ENCODE data around the gene TMEM165. TPM values are rescaled to one million over a fixed set of nuclear protein-coding genes. Genes with fewer than 3 reads are reported as not detected.

The TMEM165 gene
- polyA plus RNA-seq, 1 donor (not counting 4 experiments of a cell fraction or from before 2014, with no cell fraction given), result 132 TPM

- Histone ChIP-seq H3K36me3 (ENCODE audit: control insufficient read depth in 2 of 2, extremely low read depth in 1 of 2, insufficient read depth in 2 of 2, low read length in 2 of 2) (peaks cover 6 to 16% of the 10 kb centered on the region in 2 experiments), H3K9me3 (ENCODE audit: control insufficient read depth, low read depth, low read length) (no peaks in the 10 kb centered on the region), H4K20me1 (ENCODE audit: control insufficient read depth, extremely low read depth, insufficient read depth, low read length) (peaks cover 28% of the 10 kb centered on the region), H3K27ac (ENCODE audit: control insufficient read depth, insufficient read depth, low read length) (peak overlapping the region; percentile 90), H3K27me3 (ENCODE audit: control insufficient read depth, extremely low read depth, insufficient read depth, low read length) (no peaks in the 10 kb centered on the region), H3K9ac (ENCODE audit: control insufficient read depth, extremely low read depth, insufficient read depth, low read length) (peak overlapping the region; percentile 88), H3K9me1 (ENCODE audit: control insufficient read depth, extremely low read depth, insufficient read depth, low read length) (no peaks in the 10 kb centered on the region), H3K4me2 (ENCODE audit: control insufficient read depth, extremely low read depth, insufficient read depth, low read depth, low read length) (peak overlapping the region; percentile 99), H3K4me3 (ENCODE audit: control insufficient read depth in 2 of 3, extremely low read depth in 1 of 3, insufficient read depth in 2 of 3, low read depth in 1 of 3, low read length in 3 of 3) (peak overlapping the region; percentile 83 to 97 (median 88)), H3K4me1 (ENCODE audit: control insufficient read depth, extremely low read depth, insufficient read depth, low read length) (peaks cover 21% of the 10 kb centered on the region), H2AFZ (ENCODE audit: control insufficient read depth, low read length) (no peak overlapping the region), H3K79me2 (ENCODE audit: control insufficient read depth, insufficient read depth, low read length) (peaks cover 61% of the 10 kb centered on the region)
- dilution Hi-C loops (cut with MboI; ENCODE audit: extremely low pct_ligation_motif_present, low sequenced_read_pairs), result no loop called here
- no peak for DNase-seq (ENCODE audit: low read depth, low spot score)
- FAIRE-seq, result no peak
- TF ChIP-seq EZH2 (IDR thresholded peaks at IDR 0.05; ENCODE audit: low read length), result no peak
- TF ChIP-seq CTCF (optimal IDR thresholded peaks at IDR 0.05 in 1 of 3, IDR thresholded peaks at IDR 0.05 in 1 of 3, conservative IDR thresholded peaks at IDR 0.05 in 1 of 3; ENCODE audit: extremely low read depth in 1 of 3, insufficient read depth in 2 of 3, low read length in 3 of 3), result no peak
Measured at GRCh38 chr4:55397520-55398321, 2.0 kb downstream of the TMEM165 start.

- peaks cover 28% of the 10 kb centered on the region for H4K20me1 ChIP-seq (ENCODE audit: control insufficient read depth, extremely low read depth, insufficient read depth, low read length)
- H3K4me1 ChIP-seq (ENCODE audit: control insufficient read depth, extremely low read depth, insufficient read depth, low read length), result peaks cover 21% of the 10 kb centered on the region
- TF ChIP-seq CTCF (optimal IDR thresholded peaks at IDR 0.05 in 1 of 3, IDR thresholded peaks at IDR 0.05 in 1 of 3, conservative IDR thresholded peaks at IDR 0.05 in 1 of 3; ENCODE audit: extremely low read depth in 1 of 3, insufficient read depth in 2 of 3, low read length in 3 of 3) (no peak), EZH2 (IDR thresholded peaks at IDR 0.05; ENCODE audit: low read length) (no peak)
- DNase-seq (ENCODE audit: low read depth, low spot score), result peak; percentile 75
- H3K9me3 ChIP-seq (ENCODE audit: control insufficient read depth, low read depth, low read length), result no peaks in the 10 kb centered on the region
- H3K9ac ChIP-seq (ENCODE audit: control insufficient read depth, extremely low read depth, insufficient read depth, low read length), result peak overlapping the region; percentile 88
- peaks cover 65% of the 10 kb centered on the region for H3K79me2 ChIP-seq (ENCODE audit: control insufficient read depth, insufficient read depth, low read length)
- H3K27ac ChIP-seq (ENCODE audit: control insufficient read depth, insufficient read depth, low read length), result peak overlapping the region; percentile 90
- FAIRE-seq, result peak; percentile 88
- H3K9me1 ChIP-seq (ENCODE audit: control insufficient read depth, extremely low read depth, insufficient read depth, low read length), result no peaks in the 10 kb centered on the region
- peaks cover 7 to 16% of the 10 kb centered on the region in 2 experiments for H3K36me3 ChIP-seq (ENCODE audit: control insufficient read depth in 2 of 2, extremely low read depth in 1 of 2, insufficient read depth in 2 of 2, low read length in 2 of 2)
- dilution Hi-C loops (cut with MboI; ENCODE audit: extremely low pct_ligation_motif_present, low sequenced_read_pairs), result no loop called here
- H3K27me3 ChIP-seq (ENCODE audit: control insufficient read depth, extremely low read depth, insufficient read depth, low read length), result no peaks in the 10 kb centered on the region
- H3K4me2 ChIP-seq (ENCODE audit: control insufficient read depth, extremely low read depth, insufficient read depth, low read depth, low read length), result peak overlapping the region; percentile 99
- peak overlapping the region; percentile 83 to 97 (median 88) for H3K4me3 ChIP-seq (ENCODE audit: control insufficient read depth in 2 of 3, extremely low read depth in 1 of 3, insufficient read depth in 2 of 3, low read depth in 1 of 3, low read length in 3 of 3)
- no peak overlapping the region for H2AFZ ChIP-seq (ENCODE audit: control insufficient read depth, low read length)
Measured at GRCh38 chr4:55398461-55398860, 2.7 kb downstream of the TMEM165 start.

Data from keratinocyte (primary cell).